GM12872 (cell line): ENCODE data around the gene TRAPPC10.
"Not testable (repeated sequence)": the region's sequence is repeated elsewhere in the genome, so short reads cannot be mapped to it uniquely, and the experiment has no call there.

Source experiments
- CTCF ChIP-seq: IDR thresholded peaks from 3 replicates; pipeline ENCODE4 v1.5.1; 2011; ENCODE audit warnings: low read depth, mild to moderate bottlenecking, low read length, moderate library complexity; ENCODE audit not compliant: insufficient read depth

TRAPPC10 gene

GRCh38 chr21:44090325-44090724 is 78.2 kb downstream of the TRAPPC10 start:
- no peak for TF ChIP-seq CTCF

GRCh38 chr21:44092211-44092610 is 80.1 kb downstream of the TRAPPC10 start:
- TF ChIP-seq CTCF: no peak

DNA sequence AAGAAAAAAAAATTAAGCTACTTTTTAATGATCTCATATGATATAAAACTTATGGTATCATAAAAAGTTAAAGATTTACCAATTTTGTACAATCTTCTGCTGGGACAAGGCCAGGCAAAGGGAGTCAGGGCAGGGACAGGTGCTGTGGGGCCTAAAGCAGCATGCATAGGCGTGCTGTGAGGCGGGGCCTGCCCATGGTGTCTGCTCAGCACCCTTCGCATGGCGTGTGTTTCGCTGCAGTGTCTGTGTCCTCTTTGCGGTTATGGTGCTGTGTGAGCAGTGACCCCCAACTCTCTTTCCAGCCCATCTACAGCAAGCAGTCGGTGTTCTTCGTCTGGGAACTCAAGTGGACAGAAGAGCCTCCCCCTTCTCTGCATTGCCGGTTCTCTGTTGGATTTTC is 81.7 kb downstream of the TRAPPC10 start:
- no peak for TF ChIP-seq CTCF

GRCh38 chr21:44094832-44095231 is 82.7 kb downstream of the TRAPPC10 start:
- TF ChIP-seq CTCF: no peak

DNA sequence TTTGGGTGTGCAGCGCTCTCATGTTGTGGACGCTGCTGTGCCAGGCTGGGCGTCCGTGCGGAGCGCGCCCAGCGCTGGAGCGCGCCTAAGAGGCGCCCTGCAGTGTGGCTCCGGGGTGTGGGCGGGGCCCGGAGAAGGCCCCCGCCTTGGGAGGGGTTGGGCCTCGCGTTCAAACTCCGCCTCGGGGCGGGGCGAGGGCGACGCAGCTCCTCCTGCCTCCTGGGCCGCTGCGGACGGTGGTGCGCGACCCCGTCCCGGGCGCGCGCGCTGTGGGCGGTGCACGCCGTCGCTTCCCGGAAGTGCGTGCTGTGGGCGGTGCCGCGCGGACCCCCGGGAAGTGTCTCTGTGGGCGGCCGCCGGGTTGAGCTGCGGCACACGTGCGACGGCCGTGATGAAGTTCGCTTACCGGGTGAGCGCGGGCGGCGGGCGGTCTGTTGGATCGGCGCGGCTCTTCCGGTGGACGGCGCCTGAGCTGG is 95.0 kb downstream of the TRAPPC10 start, which contains the start of gene PWP2:
PWP2 (plus strand) TSS at position 374 of the 476 bp plus-strand sequence; CDS start at position 392, 18 bp downstream.
- not testable (repeated sequence) for TF ChIP-seq CTCF

GRCh38 chr21:44113702-44114371 is 101.7 kb downstream of the TRAPPC10 start:
- peak; percentile 14; the same call in 1 of the 3 replicates for TF ChIP-seq CTCF

GRCh38 chr21:44138039-44138438 is 125.9 kb downstream of the TRAPPC10 start:
- 0 out of 3 replicates have a peak, but pooled peaks have one; percentile 12 for TF ChIP-seq CTCF
